Neutrophil (primary cell): Measurements from ENCODE around the gene CCDC80.

Experiments used
- H3K27ac ChIP-seq: fragments of 200-600 bp; sonication (generic); 2 replicates; pipeline ENCODE4 v1.5.1; 2016; ENCODE audit warnings: mild to moderate bottlenecking, moderate library complexity
- H3K27me3 ChIP-seq: fragments of 200-600 bp; sonication (generic); 2 replicates; pipeline ENCODE4 v1.6.0; 2016; ENCODE audit warnings: mild to moderate bottlenecking
- H3K36me3 ChIP-seq: fragments of 200-600 bp; sonication (generic); 2 replicates; pipeline ENCODE4 v1.5.1; 2017
- H3K4me1 ChIP-seq, 2 experiments: fragments of 200-600 bp in 1 of 2; sonication (generic) in 1 of 2; 1 replicate in 1 of 2; 2 replicates in 1 of 2; pipeline versions ENCODE4 v1.5.1 to v1.6.1; 2013 to 2016; ENCODE audit warnings: low read depth in 1 of 2, low read length in 1 of 2, mild to moderate bottlenecking in 1 of 2, moderate library complexity in 1 of 2; ENCODE audit not compliant: control insufficient read depth in 1 of 2, insufficient read depth in 1 of 2
- H3K4me3 ChIP-seq, 2 experiments: fragments of 200-600 bp in 1 of 2; sonication (generic) in 1 of 2; 1 replicate in 1 of 2; 2 replicates in 1 of 2; pipeline ENCODE4 v1.5.1; 2013 to 2016; ENCODE audit warnings: low read depth in 1 of 2, low read length in 1 of 2, mild to moderate bottlenecking in 1 of 2, moderate library complexity in 1 of 2
- H3K9me3 ChIP-seq: fragments of 200-600 bp; sonication (generic); 2 replicates; pipeline ENCODE4 v1.5.1; 2016
- TF ChIP-seq, protein P1 (sequence below): fragments of 200-600 bp; sonication (generic); IDR thresholded peaks from 2 replicates; pipeline ENCODE4 v1.5.1; 2016; ENCODE audit warnings: antibody characterized with exemption

CCDC80 gene

DNA sequence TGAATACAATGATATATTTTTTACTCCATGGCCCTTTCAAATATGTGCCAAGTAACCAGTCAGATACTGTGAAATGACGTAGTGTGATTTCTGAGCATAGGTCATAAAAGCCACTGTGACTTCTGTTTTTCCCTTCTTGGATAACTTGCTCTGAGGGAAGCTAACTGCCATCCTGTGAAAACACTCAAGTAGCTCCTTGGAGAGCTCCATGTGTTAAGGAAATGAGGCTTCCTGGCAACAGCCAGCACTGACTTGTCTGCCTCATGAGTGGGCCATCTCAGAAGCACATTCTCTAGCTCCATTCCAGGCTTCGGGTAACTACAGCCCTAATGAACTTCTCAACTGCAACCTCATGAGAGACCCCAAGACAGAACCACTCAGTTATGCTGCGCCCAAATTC lies 9.5 kb upstream of the CCDC80 start:
- H3K36me3 ChIP-seq: no peaks in the 10 kb centered on the region
- TF ChIP-seq, protein P1, sequence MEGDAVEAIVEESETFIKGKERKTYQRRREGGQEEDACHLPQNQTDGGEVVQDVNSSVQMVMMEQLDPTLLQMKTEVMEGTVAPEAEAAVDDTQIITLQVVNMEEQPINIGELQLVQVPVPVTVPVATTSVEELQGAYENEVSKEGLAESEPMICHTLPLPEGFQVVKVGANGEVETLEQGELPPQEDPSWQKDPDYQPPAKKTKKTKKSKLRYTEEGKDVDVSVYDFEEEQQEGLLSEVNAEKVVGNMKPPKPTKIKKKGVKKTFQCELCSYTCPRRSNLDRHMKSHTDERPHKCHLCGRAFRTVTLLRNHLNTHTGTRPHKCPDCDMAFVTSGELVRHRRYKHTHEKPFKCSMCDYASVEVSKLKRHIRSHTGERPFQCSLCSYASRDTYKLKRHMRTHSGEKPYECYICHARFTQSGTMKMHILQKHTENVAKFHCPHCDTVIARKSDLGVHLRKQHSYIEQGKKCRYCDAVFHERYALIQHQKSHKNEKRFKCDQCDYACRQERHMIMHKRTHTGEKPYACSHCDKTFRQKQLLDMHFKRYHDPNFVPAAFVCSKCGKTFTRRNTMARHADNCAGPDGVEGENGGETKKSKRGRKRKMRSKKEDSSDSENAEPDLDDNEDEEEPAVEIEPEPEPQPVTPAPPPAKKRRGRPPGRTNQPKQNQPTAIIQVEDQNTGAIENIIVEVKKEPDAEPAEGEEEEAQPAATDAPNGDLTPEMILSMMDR: no peak
- no peaks in the 10 kb centered on the region for H3K4me1 ChIP-seq
- H3K9me3 ChIP-seq: no peaks in the 10 kb centered on the region
- H3K27me3 ChIP-seq: no peaks in the 10 kb centered on the region
- no peak overlapping the region for H3K4me3 ChIP-seq
- no peak overlapping the region for H3K27ac ChIP-seq

DNA sequence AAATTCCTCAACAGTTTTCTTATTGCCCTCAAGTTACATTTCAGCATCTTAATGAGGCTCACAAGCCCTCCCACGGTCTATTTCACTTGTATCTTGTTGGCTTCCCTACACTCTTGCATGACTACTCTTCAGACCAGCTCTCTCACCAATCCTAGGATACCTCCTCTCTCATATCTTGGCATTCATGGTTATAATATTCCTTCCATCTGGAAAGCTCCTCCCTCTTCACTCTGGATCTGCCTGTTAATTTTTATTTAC lies 8.5 kb upstream of the CCDC80 start:
- Histone ChIP-seq H3K27ac (no peak overlapping the region), H3K4me3 (no peak overlapping the region), H3K4me1 (no peaks in the 10 kb centered on the region), H3K9me3 (no peaks in the 10 kb centered on the region), H3K27me3 (peaks cover under 1% of the 10 kb centered on the region), H3K36me3 (no peaks in the 10 kb centered on the region)
- TF ChIP-seq, protein P1: no peak

GRCh38 chr3:112647122-112647521 lies 6.2 kb upstream of the CCDC80 start:
- H3K9me3 ChIP-seq: no peaks in the 10 kb centered on the region
- H3K27ac ChIP-seq: no peak overlapping the region
- H3K27me3 ChIP-seq: peaks cover 13% of the 10 kb centered on the region
- H3K4me1 ChIP-seq: peaks cover 3 to 7% of the 10 kb centered on the region in 2 experiments
- H3K4me3 ChIP-seq: no peak overlapping the region
- H3K36me3 ChIP-seq: no peaks in the 10 kb centered on the region
- TF ChIP-seq, protein P1: no peak

- Histone ChIP-seq H3K4me1 (peaks cover 3 to 7% of the 10 kb centered on the region in 2 experiments), H3K4me3 (no peak overlapping the region), H3K9me3 (no peaks in the 10 kb centered on the region), H3K27me3 (peaks cover 18% of the 10 kb centered on the region), H3K27ac (no peak overlapping the region), H3K36me3 (no peaks in the 10 kb centered on the region)
- TF ChIP-seq, protein P1: no peak
Measured at GRCh38 chr3:112646623-112647022, 5.7 kb upstream of the CCDC80 start.

DNA sequence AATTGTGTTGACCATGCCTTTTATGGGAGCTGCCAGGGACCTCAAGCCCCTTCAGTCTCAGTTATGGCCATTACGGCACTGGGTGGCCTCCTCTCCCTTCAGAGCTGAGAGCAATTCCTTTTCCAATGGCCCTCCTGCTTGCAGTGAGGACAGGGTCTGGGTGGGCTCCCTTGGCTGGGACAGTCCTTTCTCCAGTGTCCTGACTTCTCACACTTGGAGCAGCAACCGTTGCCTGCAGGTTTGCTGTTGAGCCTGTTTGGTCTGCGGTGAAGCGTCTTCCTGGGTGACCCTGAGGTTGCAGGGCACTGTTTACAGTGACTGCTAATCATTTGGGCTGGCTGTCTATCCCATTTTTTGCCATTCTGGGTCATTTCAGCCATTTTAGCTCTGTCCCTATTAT lies 3.5 kb upstream of the CCDC80 start:
- Histone ChIP-seq H3K27me3 (peaks cover 38% of the 10 kb centered on the region), H3K9me3 (no peaks in the 10 kb centered on the region), H3K4me3 (no peak overlapping the region), H3K27ac (no peak overlapping the region), H3K4me1 (peaks cover 3 to 7% of the 10 kb centered on the region in 2 experiments), H3K36me3 (no peaks in the 10 kb centered on the region)
- TF ChIP-seq, protein P1: no peak

- no peak overlapping the region for H3K27ac ChIP-seq
- TF ChIP-seq, protein P1: no peak
- no peak overlapping the region for H3K4me3 ChIP-seq
Measured at GRCh38 chr3:112643621-112644240, 2.8 kb upstream of the CCDC80 start.

More at GRCh38 chr3:112643621-112644240, 2.8 kb upstream of the CCDC80 start:
- Histone ChIP-seq H3K27me3 (peaks cover 38% of the 10 kb centered on the region), H3K9me3 (no peaks in the 10 kb centered on the region), H3K36me3 (no peaks in the 10 kb centered on the region), H3K4me1 (peaks cover 3 to 7% of the 10 kb centered on the region in 2 experiments)
